ENCODE measurements around the gene CHMP5.

GRCh38 chr9:33245341-33245740, 19.5 kb upstream of the CHMP5 start:
- TF ChIP-seq ISL1 (CRISPR knock-in tag; IDR thresholded peaks at IDR 0.05) (no peak), ZFP3 (CRISPR knock-in tag; IDR thresholded peaks at IDR 0.05) (no peak), ZFP30 (CRISPR knock-in tag; IDR thresholded peaks at IDR 0.05) (no peak), ZC3H10 (CRISPR knock-in tag; IDR thresholded peaks at IDR 0.05) (no peak), RARB (CRISPR knock-in tag; IDR thresholded peaks at IDR 0.05) (no peak)
- TF ChIP-seq, protein P1, sequence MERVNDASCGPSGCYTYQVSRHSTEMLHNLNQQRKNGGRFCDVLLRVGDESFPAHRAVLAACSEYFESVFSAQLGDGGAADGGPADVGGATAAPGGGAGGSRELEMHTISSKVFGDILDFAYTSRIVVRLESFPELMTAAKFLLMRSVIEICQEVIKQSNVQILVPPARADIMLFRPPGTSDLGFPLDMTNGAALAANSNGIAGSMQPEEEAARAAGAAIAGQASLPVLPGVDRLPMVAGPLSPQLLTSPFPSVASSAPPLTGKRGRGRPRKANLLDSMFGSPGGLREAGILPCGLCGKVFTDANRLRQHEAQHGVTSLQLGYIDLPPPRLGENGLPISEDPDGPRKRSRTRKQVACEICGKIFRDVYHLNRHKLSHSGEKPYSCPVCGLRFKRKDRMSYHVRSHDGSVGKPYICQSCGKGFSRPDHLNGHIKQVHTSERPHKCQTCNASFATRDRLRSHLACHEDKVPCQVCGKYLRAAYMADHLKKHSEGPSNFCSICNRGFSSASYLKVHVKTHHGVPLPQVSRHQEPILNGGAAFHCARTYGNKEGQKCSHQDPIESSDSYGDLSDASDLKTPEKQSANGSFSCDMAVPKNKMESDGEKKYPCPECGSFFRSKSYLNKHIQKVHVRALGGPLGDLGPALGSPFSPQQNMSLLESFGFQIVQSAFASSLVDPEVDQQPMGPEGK (CRISPR knock-in tag; IDR thresholded peaks at IDR 0.05; ENCODE audit: borderline replicate concordance): no peak
